Retinal pigment epithelial cell (primary cell): ENCODE data around the gene HUWE1.

Source experiments
- DNase-seq: peaks from one replicate; pipeline ENCODE4 v3.0.0-alpha.2; 2010; ENCODE audit warnings: low read depth
- H3K4me3 ChIP-seq: 2 replicates; pipeline ENCODE4 v1.5.1; 2011; ENCODE audit warnings: mild to moderate bottlenecking, low read length, control low read depth, moderate library complexity
- CTCF ChIP-seq: conservative IDR thresholded peaks from 2 replicates; pipeline ENCODE4 v1.5.1; 2011; ENCODE audit warnings: low read depth, low read length, control low read depth, inconsistent platforms

The HUWE1 gene

GRCh38 chrX:53684415-53685192 lies 1.9 kb downstream of the HUWE1 start:
- no peak for TF ChIP-seq CTCF
- no peak for DNase-seq
- peak overlapping the region; percentile 63 for H3K4me3 ChIP-seq

- no peak for TF ChIP-seq CTCF
- peak; percentile 89 for DNase-seq
Measured at GRCh38 chrX:53683556-53684414, 2.7 kb downstream of the HUWE1 start.

GRCh38 chrX:53682885-53683555 lies 3.5 kb downstream of the HUWE1 start:
- H3K4me3 ChIP-seq = peak overlapping the region; percentile 63
- DNase-seq = no peak

More at GRCh38 chrX:53683556-53684414, 2.7 kb downstream of the HUWE1 start:
- peak overlapping the region; percentile 63 for H3K4me3 ChIP-seq

GRCh38 chrX:53681661-53682060 lies 4.9 kb downstream of the HUWE1 start:
- H3K4me3 ChIP-seq = no peak overlapping the region
- DNase-seq = no peak
- no peak for TF ChIP-seq CTCF

More at GRCh38 chrX:53682885-53683555, 3.5 kb downstream of the HUWE1 start:
- TF ChIP-seq CTCF = no peak

DNA sequence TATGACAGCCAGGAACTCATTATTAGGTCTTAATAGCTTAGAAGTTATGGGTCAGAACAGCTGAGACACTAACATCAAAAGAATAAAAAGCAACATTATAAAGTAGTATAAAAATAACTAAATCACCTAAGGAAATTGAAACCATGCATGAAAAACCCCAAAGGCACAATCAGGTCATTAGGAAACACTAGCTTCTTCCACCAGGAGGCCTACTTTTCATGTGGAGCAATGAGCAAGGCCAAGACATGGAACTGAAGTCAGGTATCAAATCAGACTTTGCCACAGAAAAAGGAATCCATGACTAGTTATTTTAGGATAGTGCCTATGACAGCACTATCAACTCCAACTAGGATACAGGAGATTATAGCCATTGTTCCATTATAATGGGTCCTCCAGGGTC lies 7.9 kb downstream of the HUWE1 start:
- DNase-seq = no peak
- H3K4me3 ChIP-seq = no peak overlapping the region

DNA sequence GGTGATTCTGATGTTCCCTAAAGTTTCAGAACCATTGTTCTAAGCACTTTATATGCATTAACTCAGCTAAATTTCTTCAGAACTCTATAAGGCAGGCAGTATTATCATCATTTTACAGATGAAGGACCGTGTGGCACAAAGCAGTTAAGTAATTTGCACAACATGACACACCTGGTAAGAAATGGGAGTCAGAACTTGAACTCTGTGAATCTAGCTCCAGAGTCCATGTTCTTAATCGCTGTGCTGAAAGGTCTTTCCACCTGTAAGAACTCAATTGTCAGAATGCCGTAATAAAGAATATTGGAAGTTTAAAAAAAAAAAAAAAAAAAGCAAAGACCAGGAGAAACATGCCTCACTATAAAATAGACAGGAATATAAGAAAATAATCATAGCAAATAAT lies 9.2 kb downstream of the HUWE1 start:
- no peak overlapping the region for H3K4me3 ChIP-seq
- no peak for DNase-seq
- no peak for TF ChIP-seq CTCF

More for the DNA sequence above, 7.9 kb downstream of the HUWE1 start:
- peak; percentile 30 for TF ChIP-seq CTCF
